SK-N-SH (cell line): Measurements from ENCODE around the gene KLHL22. TPM values are rescaled to one million over a fixed set of nuclear protein-coding genes. Genes with fewer than 3 reads are reported as not detected.

Experiments used
- CTCF ChIA-PET: fragments of 300-600, 350-600 bp; formaldehyde crosslinking; extraction: SDS; loops from one replicate; lab custom pipeline; 2021; lab: Yijun Ruan, JAX
- POLR2A ChIA-PET: fragments of 350-600 bp; sonication (Branson Sonifier 250); formaldehyde crosslinking; extraction: SDS; loops from one replicate; lab custom pipeline; 2020; ENCODE audit warnings: antibody characterized with exemption, inconsistent platforms; lab: Yijun Ruan, JAX
- DNase-seq: peaks from one replicate; pipeline ENCODE4 v3.0.0; 2012
- H2AFZ ChIP-seq: fragments of 200-600 bp; sonication (generic); 2 replicates; pipeline ENCODE4 v1.8.1; 2016; ENCODE audit warnings: antibody characterized with exemption, mild to moderate bottlenecking, low read depth
- H3F3A ChIP-seq: fragments of 200-600 bp; sonication (generic); replicated peaks from 2 replicates; pipeline ENCODE3; 2016; ENCODE audit warnings: antibody characterized with exemption, mild to moderate bottlenecking; ENCODE audit not compliant: insufficient read depth
- H3K27ac ChIP-seq, 2 experiments: fragments of 200-500 bp in 1 of 2; fragments of 200-600 bp in 1 of 2; sonication (Bioruptor generic) in 1 of 2; sonication (generic), shearing (Covaris generic) in 1 of 2; 2 replicates each; pipeline versions ENCODE4 v1.5.1 to v1.6.1; 2014 to 2016; ENCODE audit warnings: low read depth in 2 of 2, inconsistent platforms in 1 of 2, low read length in 1 of 2, mild to moderate bottlenecking in 1 of 2, mixed read lengths in 1 of 2
- H3K27me3 ChIP-seq: fragments of 200-600 bp; sonication (generic), shearing (Covaris generic); 2 replicates; pipeline ENCODE4 v1.6.1; 2016; ENCODE audit warnings: mixed run types; ENCODE audit not compliant: insufficient read depth
- H3K36me3 ChIP-seq, 2 experiments: fragments of 200-500 bp in 1 of 2; fragments of 200-600 bp in 1 of 2; sonication (Bioruptor generic) in 1 of 2; sonication (generic) in 1 of 2; replicated peaks in 1 of 2; 2 replicates each; pipeline versions ENCODE3 to v1.5.1; 2014 to 2016; ENCODE audit warnings: low read length in 1 of 2, mild to moderate bottlenecking in 1 of 2; ENCODE audit not compliant: insufficient read depth in 2 of 2, control insufficient read depth in 1 of 2
- H3K4me1 ChIP-seq, 2 experiments: fragments of 200-500 bp in 1 of 2; fragments of 200-600 bp in 1 of 2; sonication (Bioruptor generic) in 1 of 2; sonication (generic), shearing (Covaris generic) in 1 of 2; 2 replicates each; pipeline versions ENCODE4 v1.5.1 to v1.6.1; 2014 to 2016; ENCODE audit warnings: low read depth in 1 of 2, low read length in 1 of 2, mixed run types in 1 of 2; ENCODE audit not compliant: insufficient read depth in 2 of 2, control insufficient read depth in 1 of 2
- H3K4me2 ChIP-seq: fragments of 200-600 bp; sonication (generic), shearing (Covaris generic); 2 replicates; pipeline ENCODE4 v1.6.1; 2017; ENCODE audit warnings: mixed run types
- H3K4me3 ChIP-seq, 2 experiments: fragments of 200-500 bp in 1 of 2; fragments of 200-600 bp in 1 of 2; sonication (Bioruptor generic) in 1 of 2; sonication (generic), shearing (Covaris generic) in 1 of 2; 2 replicates each; pipeline versions ENCODE4 v1.5.1 to v1.8.1; 2014 to 2016; ENCODE audit warnings: low read depth in 2 of 2, inconsistent platforms in 1 of 2, low read length in 1 of 2, mild to moderate bottlenecking in 1 of 2, mixed read lengths in 1 of 2, moderate library complexity in 1 of 2
- H3K79me2 ChIP-seq: fragments of 200-600 bp; sonication (generic); 2 replicates; pipeline ENCODE4 v1.8.1; 2017; ENCODE audit warnings: mild to moderate bottlenecking; ENCODE audit not compliant: insufficient read depth
- H3K9ac ChIP-seq: fragments of 200-600 bp; sonication (generic); 2 replicates; pipeline ENCODE4 v1.6.1; 2017; ENCODE audit warnings: mixed run types
- H3K9me2 ChIP-seq: fragments of 200-600 bp; sonication (generic); 2 replicates; pipeline ENCODE4 v1.6.1; 2017; ENCODE audit warnings: mixed run types
- H3K9me3 ChIP-seq: fragments of 200-600 bp; sonication (generic); 2 replicates; pipeline ENCODE4 v1.6.1; 2017; ENCODE audit warnings: mixed run types, mild to moderate bottlenecking, moderate library complexity
- H4K20me1 ChIP-seq: fragments of 200-600 bp; sonication (generic); 2 replicates; pipeline ENCODE4 v1.6.1; 2017; ENCODE audit warnings: mild to moderate bottlenecking, mixed run types; ENCODE audit not compliant: insufficient read depth
- CHD2 ChIP-seq: fragments of 150-350 bp; IDR thresholded peaks from 2 replicates; pipeline ENCODE4 v1.6.1; 2018; ENCODE audit warnings: low read length; ENCODE audit not compliant: partially characterized antibody
- EP300 ChIP-seq, 2 experiments: IDR thresholded peaks; 2 replicates each; pipeline versions ENCODE4 v1.4.0 to v1.6.1; 2012; ENCODE audit warnings: borderline replicate concordance in 1 of 2, low read depth in 1 of 2, low read length in 1 of 2
- EZH2phosphoT487 ChIP-seq: fragments of 200-600 bp; sonication (generic); IDR thresholded peaks from 2 replicates; pipeline ENCODE4 v1.6.1; 2017; ENCODE audit warnings: low read depth, mixed run types, mild to moderate bottlenecking, antibody characterized with exemption, moderate library complexity, borderline replicate concordance
- FOSL2 ChIP-seq: IDR thresholded peaks from 2 replicates; pipeline ENCODE4 v1.4.0; 2012; ENCODE audit warnings: low read depth, mild to moderate bottlenecking, moderate library complexity, borderline replicate concordance
- FOXJ3 ChIP-seq: sonication (generic); formaldehyde crosslinking; IDR thresholded peaks from 2 replicates; pipeline ENCODE4 v1.5.1; 2020; ENCODE audit warnings: mild to moderate bottlenecking, missing genetic modification reagents
- FOXM1 ChIP-seq: IDR thresholded peaks from 2 replicates; pipeline ENCODE4 v1.4.0; 2012; ENCODE audit warnings: low read depth, mild to moderate bottlenecking
- GABPA ChIP-seq: IDR thresholded peaks from 2 replicates; pipeline ENCODE4 v1.4.0; 2012; ENCODE audit warnings: low read depth, mild to moderate bottlenecking
- GATA2 ChIP-seq: sonication (generic); formaldehyde crosslinking; IDR thresholded peaks from 2 replicates; pipeline ENCODE4 v1.5.0; 2020; ENCODE audit warnings: mild to moderate bottlenecking, missing genetic modification reagents
- IRF3 ChIP-seq: fragments of 150-350 bp; IDR thresholded peaks from 2 replicates; pipeline ENCODE4 v1.6.1; 2016; ENCODE audit warnings: mild to moderate bottlenecking, low read depth, low read length
- JUND ChIP-seq: IDR thresholded peaks from 2 replicates; pipeline ENCODE4 v1.4.0; 2012
- MXI1 ChIP-seq: IDR thresholded peaks from 2 replicates; pipeline ENCODE4 v1.6.1; 2012; ENCODE audit warnings: mild to moderate bottlenecking, low read depth, low read length, improper control_type of control experiment
- NFIC ChIP-seq: IDR thresholded peaks from 2 replicates; pipeline ENCODE4 v1.4.0; 2012; ENCODE audit warnings: borderline replicate concordance
- NRF1 ChIP-seq: IDR thresholded peaks from 2 replicates; pipeline ENCODE4 v1.6.1; 2012; ENCODE audit warnings: low read depth, mild to moderate bottlenecking, low read length
- POLR2AphosphoS5 ChIP-seq: IDR thresholded peaks from 2 replicates; pipeline ENCODE4 v1.6.1; 2012; ENCODE audit warnings: low read depth, low read length
- RCOR1 ChIP-seq: fragments of 150-350 bp; IDR thresholded peaks from 2 replicates; pipeline ENCODE4 v1.6.1; 2017; ENCODE audit warnings: antibody characterized with exemption, low read length
- RFX5 ChIP-seq: IDR thresholded peaks from 2 replicates; pipeline ENCODE4 v1.6.1; 2012; ENCODE audit warnings: mild to moderate bottlenecking, improper control_type of control experiment, low read length
- RXRA ChIP-seq: IDR thresholded peaks from 2 replicates; pipeline ENCODE4 v1.4.0; 2012; ENCODE audit warnings: low read depth, mild to moderate bottlenecking, borderline replicate concordance
- TAF1 ChIP-seq: IDR thresholded peaks from 2 replicates; pipeline ENCODE4 v1.6.1; 2012; ENCODE audit warnings: low read depth, mild to moderate bottlenecking, low read length, moderate library complexity, borderline replicate concordance
- TCF12 ChIP-seq: IDR thresholded peaks from 2 replicates; pipeline ENCODE4 v1.4.0; 2012
- TEAD4 ChIP-seq: IDR thresholded peaks from 2 replicates; pipeline ENCODE4 v1.4.0; 2012; ENCODE audit warnings: mild to moderate bottlenecking, borderline replicate concordance; ENCODE audit not compliant: insufficient read depth
- WGBS: methylation state at CpG from one replicate; pipeline ENCODE4 v1.1.6; 2017; ENCODE audit warnings: low lambda C conversion rate; 5-methylcytosine and 5-hydroxymethylcytosine counted together
- polyA plus RNA-seq, 3 experiments: library from polyadenylated mRNA; depleted of rRNA; stranded (reverse); fragments of >200 nt; gene quantifications; 2 replicates each; pipeline ENCODE4 v1.2.3, GENCODE V29; 2012
- TF ChIP-seq, protein P1 (sequence below): IDR thresholded peaks from 2 replicates; pipeline ENCODE4; 2012
- TF ChIP-seq, protein P2 (sequence below): fragments of 200-600 bp; sonication (generic); IDR thresholded peaks from 2 replicates; pipeline ENCODE4 v1.6.1; 2017; ENCODE audit warnings: antibody characterized with exemption, mild to moderate bottlenecking, moderate library complexity
- TF ChIP-seq, protein P3 (sequence below): IDR thresholded peaks from 2 replicates; pipeline ENCODE4 v1.4.0; 2012; ENCODE audit warnings: low read depth

KLHL22 gene
- polyA plus RNA-seq, 1 of the 3 experiments (the other 2 are of a cell fraction) = 26.5 TPM

- ChIA-PET POLR2A (interaction anchor here (0.6 kb wide), 1 partner anchor 14 kb away, joined by 4 read pairs; no protein-coding TSS in a partner anchor), CTCF (interaction anchor here (0.6 to 4.3 kb wide), 5 partner anchors 23 to 533 kb away, joined by 3 to 30 read pairs (median 4); partner anchors contain the start of gene MED15)
- no peaks in the 10 kb centered on the region for H3K9me3 ChIP-seq
- no peak for DNase-seq
- WGBS = 29% methylated on average over 15 of the region's 15 CpGs
- H4K20me1 ChIP-seq = peaks cover 25% of the 10 kb centered on the region
- peak overlapping the region; percentile 95 to 96 for H3K27ac ChIP-seq
- peaks cover 46 to 61% of the 10 kb centered on the region in 2 experiments for H3K4me1 ChIP-seq
- TF ChIP-seq MXI1 = no peak
- TF ChIP-seq, protein P1, sequence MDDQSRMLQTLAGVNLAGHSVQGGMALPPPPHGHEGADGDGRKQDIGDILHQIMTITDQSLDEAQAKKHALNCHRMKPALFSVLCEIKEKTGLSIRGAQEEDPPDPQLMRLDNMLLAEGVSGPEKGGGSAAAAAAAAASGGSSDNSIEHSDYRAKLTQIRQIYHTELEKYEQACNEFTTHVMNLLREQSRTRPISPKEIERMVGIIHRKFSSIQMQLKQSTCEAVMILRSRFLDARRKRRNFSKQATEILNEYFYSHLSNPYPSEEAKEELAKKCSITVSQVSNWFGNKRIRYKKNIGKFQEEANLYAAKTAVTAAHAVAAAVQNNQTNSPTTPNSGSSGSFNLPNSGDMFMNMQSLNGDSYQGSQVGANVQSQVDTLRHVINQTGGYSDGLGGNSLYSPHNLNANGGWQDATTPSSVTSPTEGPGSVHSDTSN = no peak
- no peak for TF ChIP-seq NRF1
- TF ChIP-seq EP300 (IDR thresholded peaks at IDR 0.05; ENCODE audit: borderline replicate concordance in 1 of 2, low read depth in 1 of 2, low read length in 1 of 2) = no peak
- TF ChIP-seq JUND = no peak
- TF ChIP-seq GABPA = no peak
- TF ChIP-seq FOXM1 = no peak
- TF ChIP-seq, protein P2, sequence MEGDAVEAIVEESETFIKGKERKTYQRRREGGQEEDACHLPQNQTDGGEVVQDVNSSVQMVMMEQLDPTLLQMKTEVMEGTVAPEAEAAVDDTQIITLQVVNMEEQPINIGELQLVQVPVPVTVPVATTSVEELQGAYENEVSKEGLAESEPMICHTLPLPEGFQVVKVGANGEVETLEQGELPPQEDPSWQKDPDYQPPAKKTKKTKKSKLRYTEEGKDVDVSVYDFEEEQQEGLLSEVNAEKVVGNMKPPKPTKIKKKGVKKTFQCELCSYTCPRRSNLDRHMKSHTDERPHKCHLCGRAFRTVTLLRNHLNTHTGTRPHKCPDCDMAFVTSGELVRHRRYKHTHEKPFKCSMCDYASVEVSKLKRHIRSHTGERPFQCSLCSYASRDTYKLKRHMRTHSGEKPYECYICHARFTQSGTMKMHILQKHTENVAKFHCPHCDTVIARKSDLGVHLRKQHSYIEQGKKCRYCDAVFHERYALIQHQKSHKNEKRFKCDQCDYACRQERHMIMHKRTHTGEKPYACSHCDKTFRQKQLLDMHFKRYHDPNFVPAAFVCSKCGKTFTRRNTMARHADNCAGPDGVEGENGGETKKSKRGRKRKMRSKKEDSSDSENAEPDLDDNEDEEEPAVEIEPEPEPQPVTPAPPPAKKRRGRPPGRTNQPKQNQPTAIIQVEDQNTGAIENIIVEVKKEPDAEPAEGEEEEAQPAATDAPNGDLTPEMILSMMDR = peak; percentile 17; the same call in 1 of the 2 replicates
- TF ChIP-seq FOSL2 = peak; percentile 51; the same call in 1 of the 2 replicates
- no peak for TF ChIP-seq GATA2 (CRISPR knock-in tag)
- TF ChIP-seq CHD2 = no peak
- no peak for TF ChIP-seq NFIC
- TF ChIP-seq TEAD4 = no peak
- TF ChIP-seq RCOR1 = no peak
- TF ChIP-seq TAF1 = no peak
- TF ChIP-seq RXRA = no peak
- TF ChIP-seq FOXJ3 = no peak
- 0 out of 2 replicates have a peak, but pooled peaks have one; percentile 15 for TF ChIP-seq TCF12
- TF ChIP-seq IRF3 = no peak
- TF ChIP-seq, protein P3, sequence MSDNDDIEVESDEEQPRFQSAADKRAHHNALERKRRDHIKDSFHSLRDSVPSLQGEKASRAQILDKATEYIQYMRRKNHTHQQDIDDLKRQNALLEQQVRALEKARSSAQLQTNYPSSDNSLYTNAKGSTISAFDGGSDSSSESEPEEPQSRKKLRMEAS = peak; percentile 50
- TF ChIP-seq POLR2AphosphoS5 = no peak
- TF ChIP-seq RFX5 = no peak
- TF ChIP-seq EZH2phosphoT487 = no peak
- TF ChIP-seq, all 33 proteins: peak for 4
- Histone ChIP-seq H3K9ac (peak overlapping the region; percentile 75), H3K27me3 (no peaks in the 10 kb centered on the region), H3K9me2 (no peaks in the 10 kb centered on the region), H2AFZ (no peak overlapping the region), H3K36me3 (peaks cover 9 to 20% of the 10 kb centered on the region in 2 experiments), H3K79me2 (peaks cover 79% of the 10 kb centered on the region), H3K4me3 (no peak overlapping the region), H3K4me2 (peak overlapping the region; percentile 71), H3F3A (peaks cover 68% of the 10 kb centered on the region)
Observed at GRCh38 chr22:20530368-20531153, 35.0 kb upstream of the KLHL22 start.
